Stimulated activated effector memory CD8-positive, alpha-beta T cell treated with anti-CD3 and anti-CD28 coated beads, Interleukin-12 subunit alpha, Interleukin-12 subunit beta, amount 100 ng/mL, for 72 hours (primary cell): Measurements from ENCODE around the gene H6PD.
A peak's percentile ranks its signal among the peaks of the same experiment; 100 is the strongest.

Experiments used
- ATAC-seq: fragments of 150-1000 bp; cut with Tn5 transposase; 2 replicates; pipeline ENCODE4 v1.10.0; 2021
- DNase-seq, 2 donors: peaks; one replicate each; pipeline ENCODE4 v3.0.0; 2021 to 2022; ENCODE audit warnings: low spot score in 2 of 2
- H3K27ac Mint-ChIP-seq: one replicate; pipeline ENCODE4 v1.8.0; 2022; ENCODE audit warnings: mild to moderate bottlenecking, mixed read lengths
- H3K36me3 Mint-ChIP-seq: one replicate; pipeline ENCODE4 v1.8.0; 2022; ENCODE audit warnings: mild to moderate bottlenecking, mixed read lengths
- H3K4me1 Mint-ChIP-seq: one replicate; pipeline ENCODE4 v1.8.0; 2022; ENCODE audit warnings: mixed read lengths
- H3K4me3 Mint-ChIP-seq: one replicate; pipeline ENCODE4 v1.8.0; 2022; ENCODE audit warnings: mild to moderate bottlenecking, mixed read lengths
- H3K9me3 Mint-ChIP-seq: one replicate; pipeline ENCODE4 v1.8.0; 2022; ENCODE audit warnings: mixed read lengths

H6PD gene

GRCh38 chr1:9269721-9270120 lies 35.1 kb downstream of the H6PD start:
- H3K4me1 Mint-ChIP-seq = peaks cover 8% of the 10 kb centered on the region
- H3K4me3 Mint-ChIP-seq = no peak overlapping the region
- H3K36me3 Mint-ChIP-seq = peaks cover 4% of the 10 kb centered on the region
- no peaks in the 10 kb centered on the region for H3K9me3 Mint-ChIP-seq
- DNase-seq = no peak
- no peak overlapping the region for H3K27ac Mint-ChIP-seq
- ATAC-seq = no peak

GRCh38 chr1:9270290-9270883 lies 35.8 kb downstream of the H6PD start:
- H3K36me3 Mint-ChIP-seq = peaks cover 4% of the 10 kb centered on the region
- H3K4me1 Mint-ChIP-seq = peaks cover 15% of the 10 kb centered on the region
- H3K4me3 Mint-ChIP-seq = no peak overlapping the region
- ATAC-seq (no peak), DNase-seq (no peak)
- no peaks in the 10 kb centered on the region for H3K9me3 Mint-ChIP-seq
- H3K27ac Mint-ChIP-seq = no peak overlapping the region

GRCh38 chr1:9271283-9271682 lies 36.7 kb downstream of the H6PD start:
- Mint-ChIP-seq H3K9me3 (no peaks in the 10 kb centered on the region), H3K4me3 (no peak overlapping the region), H3K27ac (no peak overlapping the region), H3K36me3 (peaks cover 4% of the 10 kb centered on the region), H3K4me1 (peaks cover 24% of the 10 kb centered on the region)
- ATAC-seq (no peak), DNase-seq (no peak)

GRCh38 chr1:9271861-9272595 lies 37.5 kb downstream of the H6PD start:
- H3K4me3 Mint-ChIP-seq = no peak overlapping the region

GRCh38 chr1:9273177-9273576 lies 38.6 kb downstream of the H6PD start:
- H3K27ac Mint-ChIP-seq = no peak overlapping the region
- H3K4me1 Mint-ChIP-seq = peaks cover 17% of the 10 kb centered on the region
- H3K36me3 Mint-ChIP-seq = no peaks in the 10 kb centered on the region
- ATAC-seq (no peak), DNase-seq (no peak)
- H3K4me3 Mint-ChIP-seq = no peak overlapping the region
- no peaks in the 10 kb centered on the region for H3K9me3 Mint-ChIP-seq

More at GRCh38 chr1:9271861-9272595, 37.5 kb downstream of the H6PD start:
- Mint-ChIP-seq H3K4me1 (peaks cover 22% of the 10 kb centered on the region), H3K27ac (no peak overlapping the region), H3K36me3 (peaks cover 4% of the 10 kb centered on the region), H3K9me3 (no peaks in the 10 kb centered on the region)
- ATAC-seq (no peak), DNase-seq (no peak)

- no peaks in the 10 kb centered on the region for H3K9me3 Mint-ChIP-seq
- H3K4me1 Mint-ChIP-seq = peaks cover 35% of the 10 kb centered on the region
- peak overlapping the region; percentile 48 for H3K27ac Mint-ChIP-seq
- H3K36me3 Mint-ChIP-seq = no peaks in the 10 kb centered on the region
- no peak for ATAC-seq
- peak overlapping the region; percentile 45 for H3K4me3 Mint-ChIP-seq
- DNase-seq = no peak
These were observed 40.6 kb downstream of the H6PD start for GRCh38 chr1:9275161-9275560.

- H3K36me3 Mint-ChIP-seq = no peaks in the 10 kb centered on the region
- ATAC-seq (peak; percentile 94), DNase-seq (peak; percentile 66 to 92)
- no peaks in the 10 kb centered on the region for H3K9me3 Mint-ChIP-seq
- H3K4me3 Mint-ChIP-seq = peak overlapping the region; percentile 45
- peaks cover 39% of the 10 kb centered on the region for H3K4me1 Mint-ChIP-seq
- peak overlapping the region; percentile 48 for H3K27ac Mint-ChIP-seq
These were observed 41.0 kb downstream of the H6PD start for GRCh38 chr1:9275567-9276034.

- Mint-ChIP-seq H3K36me3 (no peaks in the 10 kb centered on the region), H3K9me3 (no peaks in the 10 kb centered on the region), H3K4me3 (no peak overlapping the region), H3K27ac (no peak overlapping the region), H3K4me1 (peaks cover 64% of the 10 kb centered on the region)
- DNase-seq (no peak), ATAC-seq (no peak)
These were observed 43.5 kb downstream of the H6PD start for GRCh38 chr1:9278116-9278515.

GRCh38 chr1:9278585-9279153 lies 44.1 kb downstream of the H6PD start:
- no peak overlapping the region for H3K27ac Mint-ChIP-seq

GRCh38 chr1:9279172-9279840 lies 44.7 kb downstream of the H6PD start:
- H3K4me1 Mint-ChIP-seq = peaks cover 76% of the 10 kb centered on the region
- no peak for DNase-seq
- no peak overlapping the region for H3K27ac Mint-ChIP-seq
- no peak for ATAC-seq
- peak overlapping the region; percentile 10 for H3K4me3 Mint-ChIP-seq
- H3K36me3 Mint-ChIP-seq = no peaks in the 10 kb centered on the region
- H3K9me3 Mint-ChIP-seq = no peaks in the 10 kb centered on the region

More at GRCh38 chr1:9278585-9279153, 44.1 kb downstream of the H6PD start:
- DNase-seq (no peak), ATAC-seq (no peak)
- H3K9me3 Mint-ChIP-seq = no peaks in the 10 kb centered on the region
- no peaks in the 10 kb centered on the region for H3K36me3 Mint-ChIP-seq
- H3K4me3 Mint-ChIP-seq = no peak overlapping the region
- H3K4me1 Mint-ChIP-seq = peaks cover 70% of the 10 kb centered on the region

GRCh38 chr1:9280015-9280860 lies 45.7 kb downstream of the H6PD start:
- Mint-ChIP-seq H3K27ac (peak overlapping the region; percentile 24), H3K36me3 (no peaks in the 10 kb centered on the region), H3K4me1 (peaks cover 78% of the 10 kb centered on the region), H3K4me3 (peak overlapping the region; percentile 54), H3K9me3 (no peaks in the 10 kb centered on the region)
- DNase-seq = peak; percentile 52 to 69
- peak; percentile 89 for ATAC-seq

- Mint-ChIP-seq H3K36me3 (no peaks in the 10 kb centered on the region), H3K4me1 (peaks cover 72% of the 10 kb centered on the region), H3K27ac (peak overlapping the region; percentile 24), H3K4me3 (peak overlapping the region; percentile 54), H3K9me3 (peaks cover 2% of the 10 kb centered on the region)
- DNase-seq (no peak), ATAC-seq (no peak)
These were observed 46.7 kb downstream of the H6PD start for GRCh38 chr1:9281071-9281827.

- no peak overlapping the region for H3K4me3 Mint-ChIP-seq
- H3K27ac Mint-ChIP-seq = no peak overlapping the region
- H3K9me3 Mint-ChIP-seq = peaks cover 3% of the 10 kb centered on the region
- DNase-seq = no peak
- H3K36me3 Mint-ChIP-seq = no peaks in the 10 kb centered on the region
- ATAC-seq = no peak
- peaks cover 74% of the 10 kb centered on the region for H3K4me1 Mint-ChIP-seq
These were observed 47.5 kb downstream of the H6PD start for GRCh38 chr1:9281908-9282695.

GRCh38 chr1:9282696-9282955 lies 48.1 kb downstream of the H6PD start:
- Mint-ChIP-seq H3K4me3 (no peak overlapping the region), H3K36me3 (no peaks in the 10 kb centered on the region), H3K4me1 (peaks cover 74% of the 10 kb centered on the region), H3K27ac (no peak overlapping the region), H3K9me3 (peaks cover 3% of the 10 kb centered on the region)
- DNase-seq (no peak), ATAC-seq (no peak)
